ENCODE measurements around the gene RAB27A.

RAB27A gene

DNA sequence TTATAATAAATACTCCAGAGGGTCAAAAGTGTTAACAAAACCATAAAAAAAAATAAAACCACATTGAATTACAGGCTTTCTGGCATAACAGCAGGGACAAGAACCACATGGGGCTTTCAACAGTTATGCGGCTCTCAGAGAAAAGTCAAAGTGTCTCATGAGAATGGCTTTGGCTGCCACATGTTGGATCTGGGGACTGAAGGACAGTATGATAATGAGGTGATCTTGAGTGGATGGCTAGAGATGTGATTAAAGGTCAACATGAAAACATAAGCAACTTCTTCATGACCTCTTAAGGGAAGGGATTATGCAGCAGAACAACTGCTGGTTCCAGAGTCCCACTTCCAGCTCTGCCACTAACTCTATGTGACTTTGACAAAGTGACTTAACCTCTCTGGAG is 5.2 kb downstream of the RAB27A start (continued):
- TF ChIP-seq, protein P1, sequence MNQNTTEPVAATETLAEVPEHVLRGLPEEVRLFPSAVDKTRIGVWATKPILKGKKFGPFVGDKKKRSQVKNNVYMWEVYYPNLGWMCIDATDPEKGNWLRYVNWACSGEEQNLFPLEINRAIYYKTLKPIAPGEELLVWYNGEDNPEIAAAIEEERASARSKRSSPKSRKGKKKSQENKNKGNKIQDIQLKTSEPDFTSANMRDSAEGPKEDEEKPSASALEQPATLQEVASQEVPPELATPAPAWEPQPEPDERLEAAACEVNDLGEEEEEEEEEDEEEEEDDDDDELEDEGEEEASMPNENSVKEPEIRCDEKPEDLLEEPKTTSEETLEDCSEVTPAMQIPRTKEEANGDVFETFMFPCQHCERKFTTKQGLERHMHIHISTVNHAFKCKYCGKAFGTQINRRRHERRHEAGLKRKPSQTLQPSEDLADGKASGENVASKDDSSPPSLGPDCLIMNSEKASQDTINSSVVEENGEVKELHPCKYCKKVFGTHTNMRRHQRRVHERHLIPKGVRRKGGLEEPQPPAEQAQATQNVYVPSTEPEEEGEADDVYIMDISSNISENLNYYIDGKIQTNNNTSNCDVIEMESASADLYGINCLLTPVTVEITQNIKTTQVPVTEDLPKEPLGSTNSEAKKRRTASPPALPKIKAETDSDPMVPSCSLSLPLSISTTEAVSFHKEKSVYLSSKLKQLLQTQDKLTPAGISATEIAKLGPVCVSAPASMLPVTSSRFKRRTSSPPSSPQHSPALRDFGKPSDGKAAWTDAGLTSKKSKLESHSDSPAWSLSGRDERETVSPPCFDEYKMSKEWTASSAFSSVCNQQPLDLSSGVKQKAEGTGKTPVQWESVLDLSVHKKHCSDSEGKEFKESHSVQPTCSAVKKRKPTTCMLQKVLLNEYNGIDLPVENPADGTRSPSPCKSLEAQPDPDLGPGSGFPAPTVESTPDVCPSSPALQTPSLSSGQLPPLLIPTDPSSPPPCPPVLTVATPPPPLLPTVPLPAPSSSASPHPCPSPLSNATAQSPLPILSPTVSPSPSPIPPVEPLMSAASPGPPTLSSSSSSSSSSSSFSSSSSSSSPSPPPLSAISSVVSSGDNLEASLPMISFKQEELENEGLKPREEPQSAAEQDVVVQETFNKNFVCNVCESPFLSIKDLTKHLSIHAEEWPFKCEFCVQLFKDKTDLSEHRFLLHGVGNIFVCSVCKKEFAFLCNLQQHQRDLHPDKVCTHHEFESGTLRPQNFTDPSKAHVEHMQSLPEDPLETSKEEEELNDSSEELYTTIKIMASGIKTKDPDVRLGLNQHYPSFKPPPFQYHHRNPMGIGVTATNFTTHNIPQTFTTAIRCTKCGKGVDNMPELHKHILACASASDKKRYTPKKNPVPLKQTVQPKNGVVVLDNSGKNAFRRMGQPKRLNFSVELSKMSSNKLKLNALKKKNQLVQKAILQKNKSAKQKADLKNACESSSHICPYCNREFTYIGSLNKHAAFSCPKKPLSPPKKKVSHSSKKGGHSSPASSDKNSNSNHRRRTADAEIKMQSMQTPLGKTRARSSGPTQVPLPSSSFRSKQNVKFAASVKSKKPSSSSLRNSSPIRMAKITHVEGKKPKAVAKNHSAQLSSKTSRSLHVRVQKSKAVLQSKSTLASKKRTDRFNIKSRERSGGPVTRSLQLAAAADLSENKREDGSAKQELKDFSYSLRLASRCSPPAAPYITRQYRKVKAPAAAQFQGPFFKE (tag by site-specific recombination; IDR thresholded peaks at IDR 0.05; ENCODE audit: borderline replicate concordance) = no peak
- TF ChIP-seq ZNF239 (tag by site-specific recombination; IDR thresholded peaks at IDR 0.05) = no peak
- no peak for TF ChIP-seq ZNF830 (tag by site-specific recombination; IDR thresholded peaks at IDR 0.05; ENCODE audit: low read depth)
- TF ChIP-seq ZNF747 (tag by site-specific recombination; IDR thresholded peaks at IDR 0.05) = no peak
- TF ChIP-seq, protein P2, sequence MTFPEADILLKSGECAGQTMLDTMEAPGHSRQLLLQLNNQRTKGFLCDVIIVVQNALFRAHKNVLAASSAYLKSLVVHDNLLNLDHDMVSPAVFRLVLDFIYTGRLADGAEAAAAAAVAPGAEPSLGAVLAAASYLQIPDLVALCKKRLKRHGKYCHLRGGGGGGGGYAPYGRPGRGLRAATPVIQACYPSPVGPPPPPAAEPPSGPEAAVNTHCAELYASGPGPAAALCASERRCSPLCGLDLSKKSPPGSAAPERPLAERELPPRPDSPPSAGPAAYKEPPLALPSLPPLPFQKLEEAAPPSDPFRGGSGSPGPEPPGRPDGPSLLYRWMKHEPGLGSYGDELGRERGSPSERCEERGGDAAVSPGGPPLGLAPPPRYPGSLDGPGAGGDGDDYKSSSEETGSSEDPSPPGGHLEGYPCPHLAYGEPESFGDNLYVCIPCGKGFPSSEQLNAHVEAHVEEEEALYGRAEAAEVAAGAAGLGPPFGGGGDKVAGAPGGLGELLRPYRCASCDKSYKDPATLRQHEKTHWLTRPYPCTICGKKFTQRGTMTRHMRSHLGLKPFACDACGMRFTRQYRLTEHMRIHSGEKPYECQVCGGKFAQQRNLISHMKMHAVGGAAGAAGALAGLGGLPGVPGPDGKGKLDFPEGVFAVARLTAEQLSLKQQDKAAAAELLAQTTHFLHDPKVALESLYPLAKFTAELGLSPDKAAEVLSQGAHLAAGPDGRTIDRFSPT (tag by site-specific recombination; IDR thresholded peaks at IDR 0.05) = no peak
- no peak for TF ChIP-seq ZNF10 (tag by site-specific recombination; IDR thresholded peaks at IDR 0.05)

DNA sequence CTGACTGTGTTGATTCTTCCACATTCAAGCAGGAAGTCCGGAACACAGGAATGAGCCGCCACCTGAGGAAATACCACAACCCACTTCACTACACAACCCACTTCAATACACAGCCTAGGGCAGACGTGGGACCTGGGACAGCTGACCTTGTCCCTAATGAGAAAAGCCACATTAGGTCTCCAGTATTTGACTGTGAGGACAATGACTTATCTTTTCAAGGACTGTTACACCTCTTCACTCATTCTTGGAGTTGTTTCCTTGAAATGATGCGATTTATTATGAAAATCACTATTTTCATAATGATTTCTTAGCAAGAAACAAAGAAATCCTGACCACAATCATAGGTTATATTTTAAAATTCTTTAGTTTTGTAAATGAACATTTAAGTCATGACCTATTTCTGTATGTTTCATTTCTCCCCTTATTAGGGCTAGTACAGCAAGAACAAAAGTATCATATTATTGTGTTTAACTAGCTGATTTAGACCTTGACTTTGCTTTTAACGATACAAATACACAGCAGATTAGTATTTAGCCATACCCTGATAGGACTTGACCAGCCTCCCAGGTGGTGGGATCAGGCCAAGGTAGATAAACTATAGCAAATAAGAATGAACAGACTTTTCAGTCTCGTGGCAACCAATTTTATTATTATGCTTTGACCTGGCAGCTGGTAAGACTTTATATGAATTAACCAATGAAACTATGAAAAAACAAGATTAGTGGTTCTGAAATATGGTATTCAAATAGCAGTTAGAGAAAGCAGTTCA is 6.0 kb downstream of the RAB27A start:
- no peaks in the 10 kb centered on the region for H3K36me3 ChIP-seq (ENCODE audit: control insufficient read depth in 2 of 2, insufficient read depth in 1 of 2, low read length in 2 of 2)
- ChIA-PET POLR2A (no interaction called here), CTCF (interaction anchor here (1.2 kb wide), 1 partner anchor 65 kb away, joined by 3 read pairs; no protein-coding TSS in a partner anchor)
- H3K27ac ChIP-seq (ENCODE audit: extremely low read depth, low read depth, low read length) = no peak overlapping the region
- no peaks in the 10 kb centered on the region for H3K9me3 ChIP-seq (ENCODE audit: control insufficient read depth, insufficient read depth, low read depth, low read length)
- H3K4me1 ChIP-seq (ENCODE audit: control insufficient read depth, insufficient read depth, low read length) = peaks cover 6% of the 10 kb centered on the region
- no peak overlapping the region for H3K4me3 ChIP-seq (ENCODE audit: low read depth, low read length)
- TF ChIP-seq ZNF169 (tag by site-specific recombination; IDR thresholded peaks at IDR 0.05) = no peak
- TF ChIP-seq ZNF2 (tag by site-specific recombination; IDR thresholded peaks at IDR 0.05) = no peak
- TF ChIP-seq ZNF624 (tag by site-specific recombination; IDR thresholded peaks at IDR 0.05) = no peak
- no peak for TF ChIP-seq ZNF239 (tag by site-specific recombination; IDR thresholded peaks at IDR 0.05)
- TF ChIP-seq, protein P3, sequence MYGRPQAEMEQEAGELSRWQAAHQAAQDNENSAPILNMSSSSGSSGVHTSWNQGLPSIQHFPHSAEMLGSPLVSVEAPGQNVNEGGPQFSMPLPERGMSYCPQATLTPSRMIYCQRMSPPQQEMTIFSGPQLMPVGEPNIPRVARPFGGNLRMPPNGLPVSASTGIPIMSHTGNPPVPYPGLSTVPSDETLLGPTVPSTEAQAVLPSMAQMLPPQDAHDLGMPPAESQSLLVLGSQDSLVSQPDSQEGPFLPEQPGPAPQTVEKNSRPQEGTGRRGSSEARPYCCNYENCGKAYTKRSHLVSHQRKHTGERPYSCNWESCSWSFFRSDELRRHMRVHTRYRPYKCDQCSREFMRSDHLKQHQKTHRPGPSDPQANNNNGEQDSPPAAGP (tag by site-specific recombination; IDR thresholded peaks at IDR 0.05) = no peak
- TF ChIP-seq ZNF16 (tag by site-specific recombination; IDR thresholded peaks at IDR 0.05; ENCODE audit: low read depth) = no peak
- no peak for TF ChIP-seq ZNF521 (tag by site-specific recombination; IDR thresholded peaks at IDR 0.05)
- no peak for TF ChIP-seq ZNF37A (tag by site-specific recombination; IDR thresholded peaks at IDR 0.05)
- no peak for TF ChIP-seq ZNF776 (tag by site-specific recombination; IDR thresholded peaks at IDR 0.05; ENCODE audit: borderline replicate concordance)
- TF ChIP-seq ZNF266 (tag by site-specific recombination; IDR thresholded peaks at IDR 0.05; ENCODE audit: low read depth) = no peak
- TF ChIP-seq, protein P1 (tag by site-specific recombination; IDR thresholded peaks at IDR 0.05; ENCODE audit: borderline replicate concordance) = no peak
- no peak for TF ChIP-seq ZNF311 (tag by site-specific recombination; IDR thresholded peaks at IDR 0.05; ENCODE audit: borderline replicate concordance)
- TF ChIP-seq ZEB2 (tag by site-specific recombination; IDR thresholded peaks at IDR 0.05) = no peak
- no peak for TF ChIP-seq ZNF664 (tag by site-specific recombination; IDR thresholded peaks at IDR 0.05)
- no peak for TF ChIP-seq ZSCAN16 (tag by site-specific recombination; IDR thresholded peaks at IDR 0.05)
